Hematopoietic multipotent progenitor cell (in vitro differentiated cells): Measurements from ENCODE around the gene DHRS4L2. TPM values are rescaled to one million over a fixed set of nuclear protein-coding genes. Genes with fewer than 3 reads are reported as not detected.
"Not testable (repeated sequence)": the region's sequence is repeated elsewhere in the genome, so short reads cannot be mapped to it uniquely, and the experiment has no call there.

ENCODE experiments used
- DNase-seq, 3 donors: peaks; one replicate each; pipeline ENCODE4 v3.0.0-alpha.2; 2011 to 2015; ENCODE audit warnings: low read depth in 2 of 3, low spot score in 2 of 3
- total RNA-seq: library from RNA; depleted of rRNA; stranded (reverse); fragments of >200 nt; gene quantifications from one replicate; pipeline ENCODE4 v1.2.3, GENCODE V29; 2012

The DHRS4L2 gene
- total RNA-seq, 1 donor, result 26.9 TPM

- DNase-seq, result peak in 2 of 3 donors; percentile 67 to 86
These were observed 25.2 kb downstream of the DHRS4L2 start for GRCh38 chr14:24013654-24014514.

DNA sequence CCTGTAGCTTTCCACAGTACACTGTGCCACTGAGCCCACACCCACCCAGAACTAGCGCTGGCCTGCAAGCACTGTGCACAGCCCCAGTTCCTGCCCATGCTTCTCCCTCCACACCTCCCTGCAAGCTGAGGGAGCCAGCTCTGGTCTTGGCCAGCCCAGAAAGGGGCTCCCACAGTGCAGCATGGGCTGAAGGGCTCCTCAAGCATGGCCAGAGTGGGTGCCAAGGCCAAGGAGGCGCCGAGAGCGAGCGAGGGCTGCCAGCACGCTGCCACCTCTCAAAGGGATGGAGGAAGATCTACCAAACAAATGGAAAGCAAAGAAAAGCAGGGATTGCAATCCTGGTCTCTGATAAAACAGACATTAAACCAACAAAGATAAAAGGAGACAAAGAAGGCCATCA is 27.0 kb downstream of the DHRS4L2 start:
- not testable (repeated sequence) for DNase-seq

DNA sequence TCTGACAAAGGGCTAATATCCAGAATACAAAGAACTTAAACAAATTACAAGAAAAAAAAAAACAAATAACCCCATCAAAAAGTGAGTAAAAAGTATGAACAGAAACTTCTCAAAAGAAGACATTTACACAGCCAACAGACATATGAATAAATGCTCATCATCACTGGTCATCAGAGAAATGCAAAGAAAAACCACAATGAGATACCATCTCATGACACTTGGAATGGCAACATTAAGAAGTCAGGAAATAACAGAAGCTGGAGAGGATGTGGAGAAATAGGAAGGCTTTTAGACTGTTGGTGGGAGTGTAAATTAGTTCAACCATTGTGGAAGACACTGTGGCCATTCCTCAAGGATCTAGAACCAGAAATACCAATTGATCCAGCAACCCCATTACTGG is 30.2 kb downstream of the DHRS4L2 start:
- DNase-seq, result not testable (repeated sequence)

DNA sequence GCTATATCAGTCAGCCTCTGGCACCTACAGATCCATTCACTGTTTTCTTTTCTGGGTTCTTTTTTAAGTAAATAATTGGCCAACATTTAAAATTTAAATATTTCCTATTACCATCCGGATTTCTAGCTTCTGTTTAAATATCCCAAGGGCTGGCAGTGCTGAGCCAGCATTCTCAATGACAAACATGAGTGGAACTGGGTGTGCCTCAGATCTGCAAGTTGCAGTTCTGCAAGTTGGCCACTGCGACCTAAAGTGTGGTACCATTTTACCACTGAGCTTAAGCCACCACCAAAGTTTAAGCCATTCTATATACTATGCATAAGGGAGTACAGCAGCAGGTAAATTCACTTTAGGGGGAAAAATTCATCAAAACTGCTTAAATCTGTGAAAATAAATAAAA is 31.2 kb downstream of the DHRS4L2 start:
- DNase-seq, result not testable (repeated sequence)

GRCh38 chr14:24020520-24020919 is 31.8 kb downstream of the DHRS4L2 start:
- DNase-seq, result not testable (repeated sequence)

- not testable (repeated sequence) for DNase-seq
These were observed 36.2 kb downstream of the DHRS4L2 start for GRCh38 chr14:24024939-24025418.

DNA sequence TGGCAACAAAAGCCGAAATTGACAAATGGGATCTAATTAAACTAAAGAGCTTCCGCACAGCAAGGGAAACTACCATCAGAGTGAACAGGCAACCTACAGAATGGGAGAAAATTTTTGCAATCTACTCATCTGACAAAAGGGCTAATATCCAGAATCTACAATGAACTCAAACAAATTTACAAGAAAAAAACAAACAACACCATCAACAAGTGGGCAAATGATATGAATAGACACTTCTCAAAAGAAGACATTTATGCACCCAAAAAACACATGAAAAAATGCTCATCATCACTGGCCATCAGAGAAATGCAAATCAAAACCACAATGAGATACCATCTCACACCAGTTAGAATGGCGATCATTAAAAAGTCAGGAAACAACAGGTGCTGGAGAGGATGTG is 41.0 kb downstream of the DHRS4L2 start:
- DNase-seq, result not testable (repeated sequence)

- not testable (repeated sequence) for DNase-seq
These were observed 42.6 kb downstream of the DHRS4L2 start for GRCh38 chr14:24031331-24031730.

- DNase-seq, result no peak
These were observed 44.1 kb downstream of the DHRS4L2 start for GRCh38 chr14:24032727-24033418.

DNA sequence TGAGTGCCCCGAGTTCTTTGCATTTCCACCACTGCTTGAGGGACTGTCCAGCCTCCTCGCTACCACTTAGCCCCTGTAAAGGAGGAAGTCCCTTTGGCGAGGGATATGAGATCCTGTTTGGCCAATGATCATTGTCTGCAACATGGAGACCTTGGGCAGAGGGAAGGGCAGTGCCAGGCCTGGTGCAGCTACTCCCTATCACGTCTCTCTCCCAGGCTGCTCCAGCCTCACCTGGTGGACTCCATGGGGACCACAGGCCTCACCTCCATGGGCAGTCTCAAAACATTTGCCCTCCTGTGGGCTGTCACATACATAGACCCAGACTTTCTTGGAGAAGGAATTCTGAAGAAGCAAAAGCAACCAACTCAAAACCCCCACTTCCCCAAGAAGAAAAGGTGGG is 47.0 kb downstream of the DHRS4L2 start:
- not testable (repeated sequence) for DNase-seq

DNA sequence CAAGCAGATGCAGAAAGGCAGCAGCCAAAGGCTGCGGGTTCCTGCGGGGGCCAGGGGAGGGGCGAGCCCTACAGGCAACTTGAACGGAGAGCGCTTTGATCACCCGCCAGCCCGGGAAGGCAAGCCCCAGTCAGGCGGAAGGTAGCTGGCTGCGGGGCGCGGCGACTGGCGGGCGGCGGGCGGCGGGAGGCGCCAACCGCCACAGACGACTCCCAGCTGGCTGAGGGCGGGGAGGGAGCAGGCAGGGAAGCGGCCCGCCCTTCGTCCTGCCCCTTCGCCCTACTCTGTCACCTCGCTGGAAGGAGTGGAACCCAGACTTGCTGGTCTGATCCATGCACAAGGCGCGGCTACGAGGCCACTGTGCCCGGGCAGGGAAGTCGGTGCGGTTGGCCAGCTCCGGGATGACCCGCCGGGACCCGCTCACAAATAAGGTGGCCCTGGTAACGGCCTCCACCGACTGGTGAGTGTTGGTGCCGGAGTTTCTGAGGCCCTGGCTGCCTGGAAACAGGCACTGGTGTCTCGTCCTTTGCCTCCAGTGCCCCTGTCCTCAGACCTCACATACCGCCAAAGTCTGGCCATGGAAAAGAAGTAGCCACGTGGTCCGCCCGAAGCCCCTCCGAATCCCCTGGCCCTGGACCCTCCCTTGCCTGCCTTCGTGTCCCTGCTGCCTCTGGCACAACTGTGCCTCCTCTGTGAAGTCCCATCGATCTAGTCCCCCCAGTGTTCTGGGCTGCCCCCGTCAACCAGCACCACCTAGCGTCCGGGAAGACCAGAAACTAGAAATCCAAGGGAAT is 47.6 kb downstream of the DHRS4L2 start:
- DNase-seq, result peak in 2 of 3 donors; percentile 71 to 79

DNA sequence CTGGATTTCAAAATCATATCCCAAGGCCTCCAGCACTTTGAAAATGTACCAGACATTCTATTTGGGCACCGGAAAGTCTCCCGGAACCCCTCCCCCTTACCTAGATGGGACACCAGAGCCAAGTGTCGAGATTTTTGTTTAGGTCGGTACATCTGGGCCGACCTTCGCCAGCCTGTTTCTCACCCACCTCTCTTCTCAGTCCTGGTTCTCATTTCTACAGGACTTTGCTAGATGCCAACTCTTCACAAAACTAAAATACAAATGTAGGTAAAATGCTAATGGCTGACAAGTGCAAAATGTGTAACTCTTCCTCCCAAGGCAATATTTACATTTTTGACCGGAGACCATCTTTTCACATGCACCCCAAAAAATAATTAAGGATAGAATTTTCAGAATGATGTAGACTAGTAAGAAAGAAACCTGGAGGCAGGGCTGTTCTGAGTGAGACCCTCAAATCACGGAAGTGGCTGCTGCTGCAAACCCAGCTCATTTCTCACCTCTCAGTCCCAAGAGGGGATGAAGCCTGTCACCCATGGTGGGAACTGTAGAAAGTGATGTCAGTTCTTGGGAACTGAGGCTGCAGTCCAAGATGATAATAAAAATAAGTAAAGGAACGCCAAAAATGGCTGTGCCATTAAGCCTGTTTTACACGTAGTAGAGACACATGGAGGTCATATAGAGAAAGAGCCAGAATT is 48.4 kb downstream of the DHRS4L2 start:
- DNase-seq, result not testable (repeated sequence)

- no peak for DNase-seq
These were observed 48.9 kb downstream of the DHRS4L2 start for GRCh38 chr14:24037658-24038037.

DNA sequence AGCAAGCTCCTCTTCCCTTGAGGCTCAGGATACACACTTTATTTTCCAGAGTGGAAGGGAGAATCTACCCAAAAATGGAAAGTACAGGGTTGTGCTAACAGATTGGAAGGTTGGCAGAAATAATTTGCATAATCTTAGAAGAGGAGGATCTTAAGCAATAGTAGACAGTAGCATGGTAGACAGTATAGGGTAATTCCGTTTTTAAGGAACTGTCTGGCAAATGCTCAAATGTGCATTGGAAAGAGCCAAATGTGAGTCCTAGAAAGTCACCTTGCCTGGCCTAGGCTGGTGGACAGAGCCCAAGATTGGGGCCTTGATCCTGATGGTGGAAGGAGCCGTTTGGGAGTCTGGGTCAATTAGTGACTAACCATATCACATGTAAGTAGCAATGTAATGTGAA is 50.0 kb downstream of the DHRS4L2 start:
- DNase-seq, result no peak

DNA sequence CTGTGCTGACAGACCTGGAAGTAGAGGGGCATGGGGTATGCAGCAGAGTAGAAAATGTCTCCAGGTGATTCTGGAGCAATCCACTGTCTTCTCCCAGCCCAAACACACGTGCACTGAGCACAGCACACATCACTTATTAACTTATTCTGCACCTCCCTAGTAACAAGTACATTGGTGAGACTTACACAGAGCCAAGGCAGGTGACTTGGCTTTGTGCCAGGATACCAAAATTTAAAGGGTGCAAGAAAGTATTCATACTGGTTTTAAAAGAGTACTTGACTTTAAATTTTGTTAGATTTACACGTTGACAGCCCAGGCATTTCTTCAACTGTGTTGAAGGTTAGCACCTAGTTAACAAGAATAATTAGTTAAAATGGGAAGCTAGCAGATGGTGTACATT is 52.0 kb downstream of the DHRS4L2 start:
- DNase-seq, result no peak

GRCh38 chr14:24042746-24043145 is 54.0 kb downstream of the DHRS4L2 start:
- no peak for DNase-seq

DNA sequence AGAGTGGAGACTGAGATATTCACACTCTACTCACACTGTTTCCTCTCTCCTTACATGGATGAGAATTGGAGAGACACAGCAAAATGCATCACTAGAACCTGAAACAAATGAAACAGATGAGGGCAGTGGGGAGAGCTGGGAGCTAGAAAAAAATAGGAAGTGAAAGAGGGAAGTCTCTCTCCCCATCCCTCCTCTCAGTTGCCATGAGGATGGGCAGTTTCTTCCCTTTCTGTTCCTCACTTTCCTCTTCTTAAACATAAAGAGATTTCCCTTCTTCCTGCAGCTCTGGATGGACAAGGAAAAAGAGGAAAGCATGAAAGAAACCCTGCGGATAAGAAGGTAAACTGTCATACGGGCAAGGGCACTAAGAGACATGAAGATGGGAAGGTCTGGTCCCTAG is 60.3 kb downstream of the DHRS4L2 start:
- not testable (repeated sequence) for DNase-seq

DNA sequence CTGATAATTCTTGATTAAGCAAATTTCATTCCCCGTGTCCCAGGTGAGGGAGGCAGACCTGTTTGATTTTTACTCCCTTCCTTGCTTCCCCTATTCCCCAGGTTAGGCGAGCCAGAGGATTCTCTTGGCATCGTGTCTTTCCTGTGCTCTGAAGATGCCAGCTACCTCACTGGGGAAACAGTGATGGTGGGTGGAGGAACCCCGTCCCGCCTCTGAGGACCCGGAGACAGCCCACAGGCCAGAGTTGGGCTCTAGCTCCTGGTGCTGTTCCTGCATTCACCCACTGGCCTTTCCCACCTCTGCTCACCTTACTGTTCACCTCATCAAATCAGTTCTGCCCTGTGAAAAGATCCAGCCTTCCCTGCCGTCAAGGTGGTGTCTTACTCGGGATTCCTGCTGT is 62.0 kb downstream of the DHRS4L2 start:
- DNase-seq, result not testable (repeated sequence)

GRCh38 chr14:24051176-24051788 is 62.6 kb downstream of the DHRS4L2 start:
- no peak for DNase-seq
